ENCODE data around the gene CBX8. TPM values are rescaled to one million over a fixed set of nuclear protein-coding genes. Genes with fewer than 3 reads are reported as not detected.

Gene CBX8
- total RNA-seq, 1 experiment from 2014 or later, result 22.8 TPM

DNA sequence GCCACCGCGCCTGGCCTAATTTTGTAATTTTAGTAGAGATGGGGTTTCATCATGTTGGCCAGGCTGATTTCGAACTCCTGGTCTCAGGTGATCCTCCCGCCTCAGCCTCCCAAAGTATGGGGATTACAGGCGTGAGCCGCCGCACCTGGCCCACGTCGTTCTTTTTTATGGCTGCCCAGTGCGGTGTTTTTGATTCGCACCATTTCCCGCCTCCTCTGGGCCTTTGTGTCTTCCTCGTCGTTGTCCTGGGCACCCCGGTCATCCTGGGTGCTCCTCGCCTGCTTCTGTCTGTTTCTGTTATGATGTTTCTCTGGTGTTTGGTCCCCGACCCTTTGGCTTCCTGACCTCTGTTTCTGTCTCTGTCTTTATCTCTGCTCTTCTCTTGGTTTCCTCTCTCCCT, 27.4 kb upstream of the CBX8 start:
- DNase-seq (ENCODE audit: low read depth), result no peak
- in situ Hi-C loops (cut with HindIII; ENCODE audit: low pct_unique_long_range_greater_than_20kb, low sequenced_read_pairs), result no loop called here

DNA sequence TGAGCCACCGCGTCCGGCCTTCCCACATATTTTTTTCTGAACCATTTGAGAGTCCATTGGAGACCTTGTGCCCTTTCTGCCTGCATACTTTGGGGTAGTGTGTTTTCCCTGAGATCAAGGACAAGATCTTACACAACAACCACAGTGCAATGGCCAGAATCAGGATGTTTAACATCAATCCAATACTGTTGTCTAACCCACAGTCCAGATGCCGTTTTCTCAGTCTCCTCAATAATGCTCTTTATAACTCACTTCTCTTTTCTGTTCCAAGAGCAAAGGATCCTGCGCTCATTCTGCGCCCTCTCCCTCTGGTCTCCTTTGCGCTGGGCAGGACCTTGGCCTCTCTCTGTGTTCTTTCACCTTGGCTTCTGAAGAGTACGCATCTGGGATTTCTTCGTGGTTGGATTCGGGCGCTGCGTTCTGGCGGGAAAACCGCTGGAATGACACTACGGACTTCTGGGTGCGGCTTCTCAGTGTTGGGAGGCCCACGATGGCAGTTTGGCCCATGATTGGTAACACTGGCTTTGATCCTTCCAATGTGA, 25.8 kb upstream of the CBX8 start:
- in situ Hi-C loops (cut with HindIII; ENCODE audit: low pct_unique_long_range_greater_than_20kb, low sequenced_read_pairs), result no loop called here
- DNase-seq (ENCODE audit: low read depth), result no peak

DNA sequence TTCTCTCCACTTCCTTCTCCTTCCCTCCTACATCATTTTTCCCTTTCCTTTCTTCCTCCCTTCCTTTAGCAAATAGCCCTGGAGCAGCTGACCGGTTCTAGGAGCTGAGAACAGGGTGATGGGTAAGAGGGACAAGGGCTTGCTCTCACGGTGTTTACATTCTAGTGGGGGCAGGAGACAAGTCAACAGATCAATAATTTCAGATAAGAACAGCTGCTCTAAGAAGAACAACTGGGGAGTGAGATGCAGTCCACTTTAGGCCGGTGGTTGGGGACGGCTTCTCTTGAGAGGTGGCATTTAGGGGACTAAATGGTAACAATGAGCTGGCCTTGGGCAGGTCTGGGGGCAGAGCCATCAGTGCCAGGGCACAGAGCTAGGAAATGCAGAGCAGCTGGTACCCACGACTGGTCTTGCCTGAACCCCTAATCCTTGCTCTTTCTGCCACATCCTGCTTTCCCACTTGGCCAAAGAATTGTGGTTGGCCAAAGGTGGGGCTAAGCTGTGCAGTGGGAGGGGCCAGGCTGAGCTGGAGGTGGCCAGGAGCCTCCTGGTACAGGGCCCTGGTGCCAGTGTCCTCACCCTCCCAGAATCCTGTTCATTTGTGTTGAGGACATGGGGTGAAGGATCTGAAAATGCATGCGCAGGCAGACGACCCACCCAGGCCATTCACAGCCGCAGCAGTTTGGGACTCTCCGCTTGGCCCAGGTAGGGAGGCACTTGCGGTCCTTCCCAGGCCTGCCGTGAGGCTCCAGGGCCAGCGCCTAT, 24.6 kb upstream of the CBX8 start:
- in situ Hi-C loops (cut with HindIII; ENCODE audit: low pct_unique_long_range_greater_than_20kb, low sequenced_read_pairs), result no loop called here
- no peak for DNase-seq (ENCODE audit: low read depth)

DNA sequence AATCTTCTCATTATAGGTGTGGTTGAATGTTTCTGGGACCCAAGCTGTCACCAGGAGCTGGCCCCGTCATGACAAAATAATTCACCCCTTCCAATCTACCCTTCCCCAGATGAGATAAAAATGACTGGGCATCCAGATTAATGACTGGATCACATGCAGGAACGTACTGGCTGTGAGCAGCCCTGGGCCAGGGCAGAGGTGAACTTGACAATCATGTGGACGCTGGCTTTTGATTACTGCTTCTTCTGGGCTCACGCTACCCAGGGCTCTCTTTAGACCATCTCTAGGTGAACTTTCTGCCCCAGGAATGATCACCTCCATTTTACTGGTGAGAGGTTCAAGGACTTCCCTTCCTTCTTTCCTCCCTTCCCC, 24.1 kb upstream of the CBX8 start:
- in situ Hi-C loops (cut with HindIII; ENCODE audit: low pct_unique_long_range_greater_than_20kb, low sequenced_read_pairs), result no loop called here
- no peak for DNase-seq (ENCODE audit: low read depth)

GRCh38 chr17:79819534-79820276, 22.8 kb upstream of the CBX8 start:
- in situ Hi-C loops (cut with HindIII; ENCODE audit: low pct_unique_long_range_greater_than_20kb, low sequenced_read_pairs), result no loop called here

GRCh38 chr17:79819085-79819484, 22.2 kb upstream of the CBX8 start:
- DNase-seq (ENCODE audit: low read depth), result no peak
- in situ Hi-C loops (cut with HindIII; ENCODE audit: low pct_unique_long_range_greater_than_20kb, low sequenced_read_pairs), result no loop called here

More at GRCh38 chr17:79819534-79820276, 22.8 kb upstream of the CBX8 start:
- no peak for DNase-seq (ENCODE audit: low read depth)

DNA sequence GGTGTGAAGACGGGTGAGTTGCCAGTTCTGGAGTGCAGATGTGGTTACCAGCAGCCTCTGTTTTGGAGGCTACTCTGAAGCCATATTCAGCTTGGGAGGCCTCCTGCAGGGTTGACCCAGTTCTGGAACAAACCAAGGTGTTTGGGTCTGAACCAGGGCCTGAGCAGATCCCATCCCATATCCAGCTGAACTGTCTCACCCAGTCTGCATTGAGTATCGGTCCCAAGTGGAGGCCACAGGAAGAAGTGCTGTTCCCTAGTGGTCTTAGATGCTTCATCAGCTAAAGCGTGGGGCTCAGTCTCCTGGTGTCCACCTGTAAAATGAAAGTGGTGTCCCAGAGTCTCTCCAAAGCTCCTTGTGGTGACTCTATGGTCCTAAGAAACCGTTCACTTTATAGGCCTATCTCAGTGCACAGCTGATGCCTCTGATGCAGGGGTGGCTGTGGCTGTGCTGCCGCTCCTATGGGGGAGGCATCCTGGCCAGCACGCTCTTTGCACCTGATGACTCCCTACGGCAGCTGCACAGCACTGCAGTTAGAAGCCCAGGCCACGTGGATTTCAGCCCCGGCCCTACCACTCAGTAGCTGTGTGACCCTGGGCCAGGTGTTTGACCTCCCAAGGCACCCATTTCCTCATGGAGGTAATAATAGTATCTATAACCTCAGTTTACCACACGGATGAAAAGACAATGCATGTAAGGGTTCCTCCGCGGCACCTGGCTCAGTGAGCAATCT, 21.3 kb upstream of the CBX8 start:
- in situ Hi-C loops (cut with HindIII; ENCODE audit: low pct_unique_long_range_greater_than_20kb, low sequenced_read_pairs), result no loop called here
- no peak for DNase-seq (ENCODE audit: low read depth)

GRCh38 chr17:79815836-79816461, 19.1 kb upstream of the CBX8 start:
- in situ Hi-C loops (cut with HindIII; ENCODE audit: low pct_unique_long_range_greater_than_20kb, low sequenced_read_pairs), result no loop called here
- DNase-seq (ENCODE audit: low read depth), result no peak

- in situ Hi-C loops (cut with HindIII; ENCODE audit: low pct_unique_long_range_greater_than_20kb, low sequenced_read_pairs), result no loop called here
- no peak for DNase-seq (ENCODE audit: low read depth)
Measured at GRCh38 chr17:79814974-79815835, 18.3 kb upstream of the CBX8 start.

GRCh38 chr17:79814127-79814973, 17.5 kb upstream of the CBX8 start:
- in situ Hi-C loops (cut with HindIII; ENCODE audit: low pct_unique_long_range_greater_than_20kb, low sequenced_read_pairs), result no loop called here
- DNase-seq (ENCODE audit: low read depth), result no peak

DNA sequence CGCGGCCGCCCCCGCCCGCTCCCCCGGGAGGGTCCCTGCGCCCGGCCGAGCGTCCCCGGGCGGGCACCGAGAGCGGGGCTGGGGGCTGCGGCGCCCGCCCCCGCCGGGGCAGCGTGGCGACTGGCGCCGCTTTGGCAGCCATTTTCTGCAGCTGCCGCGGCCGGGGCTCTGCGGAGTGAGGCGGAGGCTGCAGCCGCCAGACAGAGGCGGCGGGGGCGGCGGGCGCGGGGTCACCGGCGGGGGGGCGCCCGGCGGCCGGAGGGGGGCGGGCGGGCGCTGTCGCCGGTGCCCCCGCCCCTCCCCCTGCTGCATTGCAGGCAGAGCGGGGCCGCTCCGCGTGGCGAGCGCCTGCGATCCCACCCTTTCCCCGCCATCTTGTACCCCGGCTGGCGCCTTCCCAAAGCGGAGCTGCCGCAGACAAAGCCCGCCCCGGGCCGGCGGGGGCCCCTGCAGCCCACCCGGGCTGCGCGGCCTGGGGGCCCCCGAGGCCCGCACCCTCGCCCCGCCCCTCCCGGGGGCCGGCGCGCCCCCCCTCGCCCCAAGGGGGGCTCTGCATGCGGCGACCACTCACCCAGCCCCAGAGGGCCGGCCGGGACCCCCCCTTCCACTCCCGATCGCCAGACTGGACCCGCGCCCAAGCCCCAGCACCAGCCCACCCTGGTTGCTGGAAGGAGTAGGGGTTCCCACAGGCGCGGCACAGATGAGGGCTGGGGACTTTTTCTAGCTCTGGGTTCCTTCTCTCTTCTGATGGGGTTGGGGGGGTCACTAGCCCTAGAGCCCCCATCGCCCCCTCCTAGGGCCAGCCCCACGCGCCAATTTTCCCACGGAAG, 16.6 kb upstream of the CBX8 start:
- in situ Hi-C loops (cut with HindIII; ENCODE audit: low pct_unique_long_range_greater_than_20kb, low sequenced_read_pairs), result no loop called here

DNA sequence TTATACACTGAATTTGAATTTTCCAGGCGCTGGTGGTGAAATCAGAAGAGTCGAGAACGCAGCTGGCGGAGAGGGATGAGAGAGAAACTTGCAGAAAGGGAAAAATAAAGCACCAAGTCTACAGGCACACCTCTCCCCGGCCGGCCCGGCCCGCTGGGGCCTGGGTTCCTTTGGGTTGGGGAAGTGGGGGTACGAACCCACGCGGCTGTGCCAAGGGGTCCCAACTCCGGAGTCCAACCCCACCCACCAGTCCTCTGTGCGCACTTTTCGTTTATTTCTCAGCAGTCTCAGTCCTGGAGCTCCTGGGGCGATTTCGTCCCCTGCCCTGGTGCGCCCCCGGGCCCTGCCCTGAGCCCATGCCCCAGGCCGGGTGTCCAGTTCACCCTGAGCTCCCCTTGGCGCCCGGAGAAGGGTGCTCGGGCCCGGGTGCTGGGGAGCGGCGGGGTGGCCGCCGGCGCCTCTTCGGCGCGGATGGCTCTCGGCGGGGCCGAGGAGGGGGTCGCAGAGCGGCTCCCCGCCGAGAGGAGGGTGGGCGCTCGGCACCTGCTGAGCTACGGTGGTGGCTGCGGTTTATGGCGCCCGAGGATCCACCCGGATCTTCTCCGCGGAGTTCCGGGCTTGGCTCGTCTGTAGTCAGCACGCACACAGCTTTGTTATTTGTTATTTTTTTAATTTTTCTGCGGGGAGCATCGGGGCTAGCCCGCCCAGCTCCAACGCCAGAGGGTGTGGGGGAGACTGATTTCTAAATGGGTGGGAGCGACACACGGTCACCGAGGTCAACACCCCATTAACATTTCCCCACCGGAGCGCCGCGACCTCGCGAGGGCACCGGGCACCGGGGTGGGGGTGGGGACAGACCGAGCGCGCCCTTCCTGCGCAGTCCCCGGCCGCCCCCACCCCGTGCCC, 15.7 kb upstream of the CBX8 start:
- no peak for DNase-seq (ENCODE audit: low read depth)
- in situ Hi-C loops (cut with HindIII; ENCODE audit: low pct_unique_long_range_greater_than_20kb, low sequenced_read_pairs), result no loop called here

More for the DNA sequence above, 16.6 kb upstream of the CBX8 start:
- DNase-seq (ENCODE audit: low read depth), result no peak

DNA sequence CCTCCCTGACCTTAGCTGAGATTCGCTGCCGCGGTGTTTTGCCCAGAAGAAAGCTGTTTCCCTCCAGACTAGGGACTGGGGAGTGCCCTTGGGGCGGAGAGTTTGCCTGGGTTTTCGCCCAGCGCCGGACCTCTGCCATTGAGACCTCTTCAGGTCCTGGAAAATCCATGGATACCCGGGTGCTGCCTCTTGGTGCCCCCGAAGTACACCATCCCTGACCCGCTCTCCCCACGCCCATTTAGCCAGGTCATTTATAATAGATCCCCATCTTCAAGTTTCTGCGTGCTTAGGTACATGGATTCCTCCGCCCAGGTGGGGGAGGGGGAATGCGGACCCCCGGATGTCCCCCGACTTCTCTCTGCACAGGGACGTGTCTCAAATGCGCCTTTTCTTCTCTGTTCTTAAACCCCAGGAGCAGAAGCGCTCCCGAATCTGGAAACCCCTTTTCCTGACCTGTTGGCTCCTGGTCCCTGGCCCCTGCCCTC, 15.0 kb upstream of the CBX8 start:
- in situ Hi-C loops (cut with HindIII; ENCODE audit: low pct_unique_long_range_greater_than_20kb, low sequenced_read_pairs), result no loop called here
- DNase-seq (ENCODE audit: low read depth), result no peak

DNA sequence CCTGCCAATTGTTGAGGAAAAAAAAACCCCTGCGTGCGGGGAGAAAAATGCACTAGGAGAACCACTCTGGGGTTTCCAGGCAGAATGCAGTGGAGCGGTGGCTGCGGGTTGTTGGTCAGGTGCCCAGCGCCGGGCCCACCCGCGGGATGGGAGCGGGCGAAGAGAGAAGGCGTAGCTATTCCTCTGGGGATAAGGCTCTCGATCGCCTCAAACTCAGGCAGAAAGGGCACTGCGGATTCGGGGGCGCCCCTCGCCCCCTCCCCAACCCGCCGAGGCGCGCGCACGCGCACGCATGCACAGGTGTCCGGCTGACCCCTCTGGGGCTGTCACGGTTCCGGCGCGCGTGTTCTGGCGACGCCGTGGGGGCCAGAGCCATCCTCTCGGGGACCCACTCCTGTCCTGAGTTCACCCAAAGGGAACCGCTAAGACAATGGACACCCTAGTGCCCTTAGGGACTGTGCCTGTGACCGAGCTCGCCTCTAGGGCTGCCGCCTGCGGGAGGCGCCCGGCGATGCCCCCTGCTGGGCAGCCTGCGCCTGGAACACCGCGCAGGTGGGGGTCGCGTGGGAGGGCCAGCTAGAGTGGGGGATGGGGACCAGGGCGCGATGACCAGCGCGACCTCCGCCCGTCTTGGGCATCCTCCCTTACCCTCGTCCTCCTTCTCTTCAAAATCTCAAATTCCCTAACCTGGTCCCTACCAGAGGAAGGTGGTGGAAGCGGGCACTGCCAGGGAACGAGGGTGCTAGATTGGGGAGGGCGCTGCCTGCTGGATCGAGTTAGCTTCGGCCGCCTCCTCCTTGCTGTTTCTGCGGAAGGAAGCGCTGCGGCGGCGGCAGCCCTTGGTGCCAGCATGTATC, 14.4 kb upstream of the CBX8 start:
- in situ Hi-C loops (cut with HindIII; ENCODE audit: low pct_unique_long_range_greater_than_20kb, low sequenced_read_pairs), result no loop called here
- peak; percentile 72 for DNase-seq (ENCODE audit: low read depth)

Measured in Caki2 (cell line).